IPS DF 6.9 (cell line): Measurements from ENCODE around the gene CTNNBL1.

Source experiments
- DNase-seq: peaks from one replicate; pipeline ENCODE4 v3.0.0-alpha.2; 2013; ENCODE audit warnings: low read depth, low spot score
- H3K27ac ChIP-seq: one replicate; pipeline ENCODE4 v1.5.1; 2013; ENCODE audit warnings: low read length, control low read depth
- H3K27me3 ChIP-seq: 2 replicates; pipeline ENCODE4 v1.6.1; 2013; ENCODE audit warnings: mild to moderate bottlenecking, low read length; ENCODE audit not compliant: control insufficient read depth, insufficient read depth
- H3K36me3 ChIP-seq: 2 replicates; pipeline ENCODE4 v1.6.1; 2013; ENCODE audit warnings: low read length; ENCODE audit not compliant: control insufficient read depth, insufficient read depth
- H3K4me1 ChIP-seq: 2 replicates; pipeline ENCODE4 v1.6.1; 2013; ENCODE audit warnings: low read length; ENCODE audit not compliant: control insufficient read depth, insufficient read depth
- H3K4me3 ChIP-seq: 2 replicates; pipeline ENCODE4 v1.5.1; 2013; ENCODE audit warnings: mild to moderate bottlenecking, low read length
- H3K9me3 ChIP-seq: 2 replicates; pipeline ENCODE4 v1.6.1; 2013; ENCODE audit warnings: low read length, inconsistent platforms; ENCODE audit not compliant: control insufficient read depth, insufficient read depth
- WGBS: extraction: QIAGEN DNeasy Blood & Tissue Kit; methylation state at CpG from one replicate; pipeline ENCODE4 v1.1.7; 2013; ENCODE audit warnings: mixed read lengths, missing lambda C conversion rate; ENCODE audit not compliant: insufficient read length, insufficient coverage; 5-methylcytosine and 5-hydroxymethylcytosine counted together

The CTNNBL1 gene

GRCh38 chr20:37838769-37839431 lies 145.1 kb downstream of the CTNNBL1 start:
- Histone ChIP-seq H3K27me3 (no peaks in the 10 kb centered on the region; the same call in 1 of the 2 replicates), H3K4me1 (no peaks in the 10 kb centered on the region), H3K4me3 (no peak overlapping the region), H3K36me3 (no peaks in the 10 kb centered on the region), H3K27ac (no peak overlapping the region), H3K9me3 (no peaks in the 10 kb centered on the region)
- DNase-seq: no peak
- no CpG with 5 or more reads among the region's 6 CpGs for WGBS

GRCh38 chr20:37839432-37839827 lies 145.6 kb downstream of the CTNNBL1 start:
- WGBS: no CpG with 5 or more reads among the region's 3 CpGs
- no peak for DNase-seq
- Histone ChIP-seq H3K4me1 (no peaks in the 10 kb centered on the region), H3K27me3 (no peaks in the 10 kb centered on the region; the same call in 1 of the 2 replicates), H3K4me3 (no peak overlapping the region), H3K27ac (no peak overlapping the region), H3K36me3 (no peaks in the 10 kb centered on the region), H3K9me3 (no peaks in the 10 kb centered on the region)

GRCh38 chr20:37839955-37840354 lies 146.1 kb downstream of the CTNNBL1 start:
- Histone ChIP-seq H3K27me3 (no peaks in the 10 kb centered on the region; the same call in 1 of the 2 replicates), H3K9me3 (no peaks in the 10 kb centered on the region), H3K36me3 (no peaks in the 10 kb centered on the region), H3K27ac (no peak overlapping the region), H3K4me3 (no peak overlapping the region), H3K4me1 (no peaks in the 10 kb centered on the region)
- WGBS: no CpG with 5 or more reads among the region's 7 CpGs
- no peak for DNase-seq

GRCh38 chr20:37841389-37841788 lies 147.6 kb downstream of the CTNNBL1 start:
- Histone ChIP-seq H3K27me3 (no peaks in the 10 kb centered on the region; the same call in 1 of the 2 replicates), H3K4me3 (no peak overlapping the region), H3K36me3 (no peaks in the 10 kb centered on the region), H3K4me1 (peaks cover 5% of the 10 kb centered on the region; the same call in 1 of the 2 replicates), H3K9me3 (no peaks in the 10 kb centered on the region), H3K27ac (no peak overlapping the region)
- DNase-seq: no peak

GRCh38 chr20:37841971-37842370 lies 148.1 kb downstream of the CTNNBL1 start:
- Histone ChIP-seq H3K4me3 (no peak overlapping the region), H3K36me3 (no peaks in the 10 kb centered on the region), H3K4me1 (peaks cover 5% of the 10 kb centered on the region; the same call in 1 of the 2 replicates), H3K9me3 (no peaks in the 10 kb centered on the region), H3K27ac (no peak overlapping the region), H3K27me3 (no peaks in the 10 kb centered on the region; the same call in 1 of the 2 replicates)
- WGBS: no CpG with 5 or more reads among the region's 6 CpGs
- no peak for DNase-seq

GRCh38 chr20:37845241-37845681 lies 151.4 kb downstream of the CTNNBL1 start:
- H3K27me3 ChIP-seq: no peaks in the 10 kb centered on the region; the same call in 1 of the 2 replicates
- DNase-seq: no peak
- WGBS: no CpG with 5 or more reads among the region's 10 CpGs
- H3K27ac ChIP-seq: no peak overlapping the region
- H3K4me3 ChIP-seq: no peak overlapping the region
- peaks cover 5% of the 10 kb centered on the region; the same call in 1 of the 2 replicates for H3K4me1 ChIP-seq
- no peaks in the 10 kb centered on the region for H3K9me3 ChIP-seq
- no peaks in the 10 kb centered on the region for H3K36me3 ChIP-seq

- Histone ChIP-seq H3K4me3 (no peak overlapping the region), H3K27ac (no peak overlapping the region), H3K36me3 (no peaks in the 10 kb centered on the region), H3K27me3 (no peaks in the 10 kb centered on the region; the same call in 1 of the 2 replicates), H3K9me3 (no peaks in the 10 kb centered on the region), H3K4me1 (peaks cover 5% of the 10 kb centered on the region; the same call in 1 of the 2 replicates)
- DNase-seq: no peak
- WGBS: no CpG with 5 or more reads among the region's 5 CpGs
Measured at GRCh38 chr20:37845878-37846277, 152.0 kb downstream of the CTNNBL1 start.

- no peak for DNase-seq
- no CpG with 5 or more reads among the region's 4 CpGs for WGBS
- Histone ChIP-seq H3K9me3 (no peaks in the 10 kb centered on the region), H3K27ac (no peak overlapping the region), H3K4me1 (peaks cover 5% of the 10 kb centered on the region; the same call in 1 of the 2 replicates), H3K27me3 (no peaks in the 10 kb centered on the region; the same call in 1 of the 2 replicates), H3K36me3 (no peaks in the 10 kb centered on the region), H3K4me3 (no peak overlapping the region)
Measured at GRCh38 chr20:37846573-37846972, 152.7 kb downstream of the CTNNBL1 start.

GRCh38 chr20:37848706-37849105 lies 154.9 kb downstream of the CTNNBL1 start:
- H3K36me3 ChIP-seq: no peaks in the 10 kb centered on the region
- no peaks in the 10 kb centered on the region for H3K9me3 ChIP-seq
- no CpG with 5 or more reads among the region's 5 CpGs for WGBS
- peaks cover 5% of the 10 kb centered on the region; the same call in 1 of the 2 replicates for H3K4me1 ChIP-seq
- H3K27me3 ChIP-seq: no peaks in the 10 kb centered on the region
- DNase-seq: no peak
- H3K27ac ChIP-seq: no peak overlapping the region
- H3K4me3 ChIP-seq: no peak overlapping the region

GRCh38 chr20:37849156-37849555 lies 155.3 kb downstream of the CTNNBL1 start:
- Histone ChIP-seq H3K4me1 (peaks cover 5% of the 10 kb centered on the region; the same call in 1 of the 2 replicates), H3K9me3 (no peaks in the 10 kb centered on the region), H3K36me3 (no peaks in the 10 kb centered on the region), H3K27me3 (no peaks in the 10 kb centered on the region), H3K4me3 (no peak overlapping the region), H3K27ac (no peak overlapping the region)
- DNase-seq: no peak
- no CpG with 5 or more reads among the region's 9 CpGs for WGBS

- DNase-seq: no peak
- Histone ChIP-seq H3K27ac (no peak overlapping the region), H3K9me3 (no peaks in the 10 kb centered on the region), H3K4me3 (no peak overlapping the region), H3K36me3 (no peaks in the 10 kb centered on the region), H3K4me1 (peaks cover 5% of the 10 kb centered on the region; the same call in 1 of the 2 replicates), H3K27me3 (no peaks in the 10 kb centered on the region)
- WGBS: no CpG with 5 or more reads among the region's 2 CpGs
Measured at GRCh38 chr20:37849566-37849965, 155.7 kb downstream of the CTNNBL1 start.
